ENCODE measurements around the gene LDB1.

- peak; percentile 68 for TF ChIP-seq POLR2A (IDR thresholded peaks at IDR 0.05; ENCODE audit: low read length)
- TF ChIP-seq GATA1 (IDR thresholded peaks at IDR 0.05; ENCODE audit: low read depth, low read length): no peak
Observed at GRCh38 chr10:102114861-102115618, 5.1 kb downstream of the LDB1 start.
